SU-DHL-6 (cell line): ENCODE data around the gene IFI27.

Experiments
- CTCF ChIP-seq: fragments of 200-600 bp; sonication (generic); IDR thresholded peaks from one replicate; pipeline ENCODE4 v1.5.1; 2017; ENCODE audit warnings: antibody characterized with exemption, mild to moderate bottlenecking, low read length, moderate library complexity; ENCODE audit not compliant: insufficient read depth, poor library complexity, severe bottlenecking
- EZH2phosphoT487 ChIP-seq: fragments of 200-600 bp; sonication (generic), shearing (Covaris generic); conservative IDR thresholded peaks from 2 replicates; pipeline ENCODE4 v1.6.1; 2018; ENCODE audit warnings: mild to moderate bottlenecking, antibody characterized with exemption, low read length, moderate library complexity, mixed read lengths

- TF ChIP-seq CTCF (no peak), EZH2phosphoT487 (no peak)
These were observed 3.5 kb downstream of the IFI27 start for GRCh38 chr14:94113908-94114588.
